PC-3 (cell line): ENCODE results near the gene IL4I1. TPM values are rescaled to one million over a fixed set of nuclear protein-coding genes. Genes with fewer than 3 reads are reported as not detected.

Source experiments
- ATAC-seq: fragments of 200-7000 bp; cut with Tn5 transposase; 2 replicates; pipeline ENCODE4 v1.9.1; 2020; ENCODE audit warnings: mild to moderate bottlenecking, moderate library complexity
- BruUV-seq: library from RNA; stranded (reverse); fragments of 400-500 nt; replicated peaks from 2 replicates; lab custom pipeline; 2021; lab: Mats Ljungman, UMichigan
- CTCF ChIA-PET: fragments of 300-600 bp; sonication (Branson Sonifier 250); formaldehyde crosslinking; loops from one replicate; lab custom pipeline; 2022; ENCODE audit warnings: antibody characterized with exemption; lab: Charles Lee
- POLR2A ChIA-PET: fragments of 300-600 bp; sonication (Branson Sonifier 250); formaldehyde crosslinking; loops from one replicate; lab custom pipeline; 2022; ENCODE audit warnings: antibody characterized with exemption; ENCODE audit not compliant: unreplicated experiment; lab: Charles Lee
- DNase-seq: peaks from one replicate; pipeline ENCODE4 v3.0.0-alpha.2; 2015
- H2AFZ ChIP-seq: fragments of 300-600 bp; sonication (generic); 2 replicates; pipeline ENCODE4 v1.6.0; 2016; ENCODE audit warnings: antibody characterized with exemption, low read length
- H3F3A ChIP-seq: fragments of 300-600 bp; sonication (generic); one replicate; pipeline ENCODE4 v1.6.0; 2017; ENCODE audit warnings: antibody characterized with exemption, low read length, control low read depth, mild to moderate bottlenecking; ENCODE audit not compliant: unreplicated experiment
- H3K27ac ChIP-seq: fragments of 300-600 bp; sonication (generic); 2 replicates; pipeline ENCODE4 v1.5.1; 2016; ENCODE audit warnings: mild to moderate bottlenecking, low read length
- H3K27me3 ChIP-seq: fragments of 300-600 bp; sonication (generic); 2 replicates; pipeline ENCODE4 v1.6.1; 2016; ENCODE audit warnings: low read length, mixed read lengths
- H3K36me3 ChIP-seq: fragments of 300-600 bp; sonication (generic); 2 replicates; pipeline ENCODE4 v1.6.1; 2016; ENCODE audit warnings: low read depth, mixed run types, low read length, mixed read lengths
- H3K4me1 ChIP-seq: fragments of 300-600 bp; sonication (generic); 2 replicates; pipeline ENCODE4 v1.5.1; 2016; ENCODE audit warnings: low read length; ENCODE audit not compliant: insufficient read depth
- H3K4me2 ChIP-seq: fragments of 300-600 bp; sonication (generic); 2 replicates; pipeline ENCODE4 v1.6.0; 2016; ENCODE audit warnings: low read length
- H3K4me3 ChIP-seq: fragments of 300-600 bp; sonication (generic); 2 replicates; pipeline ENCODE4 v1.5.1; 2016; ENCODE audit warnings: mild to moderate bottlenecking, low read length, mixed read lengths
- H3K79me2 ChIP-seq: fragments of 300-600 bp; sonication (generic); 2 replicates; pipeline ENCODE4 v1.6.1; 2017; ENCODE audit warnings: low read length, mixed read lengths
- H3K9ac ChIP-seq: fragments of 300-600 bp; sonication (generic); 2 replicates; pipeline ENCODE4 v1.6.0; 2016; ENCODE audit warnings: mild to moderate bottlenecking, low read length
- H3K9me2 ChIP-seq: fragments of 300-600 bp; sonication (generic); replicated peaks from 2 replicates; pipeline ENCODE4 v1.6.1; 2016; ENCODE audit warnings: mixed run types, low read length, mixed read lengths
- H3K9me3 ChIP-seq: fragments of 300-600 bp; sonication (generic); 2 replicates; pipeline ENCODE4 v1.6.1; 2016; ENCODE audit warnings: low read length, mixed read lengths
- H4K20me1 ChIP-seq: fragments of 300-600 bp; sonication (generic); 2 replicates; pipeline ENCODE4 v1.6.1; 2016; ENCODE audit warnings: low read length, mixed read lengths
- EZH2 ChIP-seq: fragments of 300-600 bp; sonication (generic); IDR thresholded peaks from one replicate; pipeline ENCODE4 v1.6.1; 2017; ENCODE audit warnings: antibody characterized with exemption, mild to moderate bottlenecking, low read length; ENCODE audit not compliant: unreplicated experiment
- EZH2phosphoT487 ChIP-seq: fragments of 300-600 bp; sonication (generic); IDR thresholded peaks from 2 replicates; pipeline ENCODE4 v1.6.1; 2018; ENCODE audit warnings: mild to moderate bottlenecking, antibody characterized with exemption, low read length, borderline replicate concordance
- intact Hi-C: fragments of 100-400 bp; cut with micrococcal nuclease; formaldehyde crosslinking; loops from 2 replicates; pipeline ENCODE4 v1.9.0; 2023
- total RNA-seq: library from RNA; depleted of rRNA; stranded (reverse); fragments of >200 nt; gene quantifications from 2 replicates; pipeline ENCODE4 v1.2.3, GENCODE V29; 2014
- TF ChIP-seq, protein P1 (sequence below): fragments of 300-600 bp; sonication (generic); conservative IDR thresholded peaks from 2 replicates; pipeline ENCODE4 v1.5.1; 2017; ENCODE audit warnings: antibody characterized with exemption, low read depth, mild to moderate bottlenecking, low read length

IL4I1 gene
- total RNA-seq, 1 experiment from 2014 or later = 2.2 TPM

DNA sequence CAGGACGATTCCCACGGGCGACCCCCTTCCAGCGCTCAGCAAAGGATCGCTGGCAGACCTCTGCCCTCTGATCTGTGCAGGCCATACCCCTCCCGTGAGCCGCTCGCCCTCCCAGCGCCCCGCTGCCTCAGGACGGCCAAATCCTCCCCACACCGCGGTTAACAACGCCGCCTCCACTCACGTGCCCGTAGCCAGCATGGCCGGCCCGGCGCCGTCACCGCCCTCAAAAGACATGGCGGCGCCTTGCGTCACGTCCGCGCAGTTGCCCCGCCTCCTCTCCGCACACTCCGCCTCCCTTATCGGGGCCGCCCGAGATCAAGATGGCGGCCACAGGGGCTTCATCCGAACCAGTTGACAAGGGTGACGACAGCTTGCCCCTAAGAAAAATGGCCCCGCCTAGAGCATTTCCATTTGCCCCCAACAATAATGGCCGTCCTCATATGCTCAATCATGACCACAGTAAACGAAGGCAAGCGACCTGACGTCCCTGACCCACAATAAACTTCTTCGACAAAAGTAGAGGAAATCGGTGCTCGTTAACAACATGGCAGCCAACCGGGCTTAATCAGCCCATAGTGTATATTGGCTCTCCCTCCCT lies 20.2 kb downstream of the IL4I1 start:
- H2AFZ ChIP-seq = peak overlapping the region; percentile 80
- peaks cover 26% of the 10 kb centered on the region for H3K4me1 ChIP-seq
- H3F3A ChIP-seq = no peaks in the 10 kb centered on the region
- H3K4me3 ChIP-seq = peak overlapping the region; percentile 93
- H3K27ac ChIP-seq = peak overlapping the region; percentile 91
- H4K20me1 ChIP-seq = no peaks in the 10 kb centered on the region
- H3K9me2 ChIP-seq = no peaks in the 10 kb centered on the region
- ChIA-PET CTCF (interaction anchor here (0.9 kb wide), 1 partner anchor 11 kb away, joined by 3 read pairs; no protein-coding TSS in a partner anchor), POLR2A (interaction anchor here (0.6 kb wide), 1 partner anchor 36 kb away, joined by 31 read pairs; no protein-coding TSS in a partner anchor)
- intact Hi-C loops = loop anchor here (1.0 to 5.0 kb wide), 3 partner anchors 7 to 199 kb away; partner anchors contain the start of gene PRMT1
- H3K4me2 ChIP-seq = peak overlapping the region; percentile 98
- TF ChIP-seq EZH2 (no peak), EZH2phosphoT487 (no peak)
- TF ChIP-seq, protein P1, sequence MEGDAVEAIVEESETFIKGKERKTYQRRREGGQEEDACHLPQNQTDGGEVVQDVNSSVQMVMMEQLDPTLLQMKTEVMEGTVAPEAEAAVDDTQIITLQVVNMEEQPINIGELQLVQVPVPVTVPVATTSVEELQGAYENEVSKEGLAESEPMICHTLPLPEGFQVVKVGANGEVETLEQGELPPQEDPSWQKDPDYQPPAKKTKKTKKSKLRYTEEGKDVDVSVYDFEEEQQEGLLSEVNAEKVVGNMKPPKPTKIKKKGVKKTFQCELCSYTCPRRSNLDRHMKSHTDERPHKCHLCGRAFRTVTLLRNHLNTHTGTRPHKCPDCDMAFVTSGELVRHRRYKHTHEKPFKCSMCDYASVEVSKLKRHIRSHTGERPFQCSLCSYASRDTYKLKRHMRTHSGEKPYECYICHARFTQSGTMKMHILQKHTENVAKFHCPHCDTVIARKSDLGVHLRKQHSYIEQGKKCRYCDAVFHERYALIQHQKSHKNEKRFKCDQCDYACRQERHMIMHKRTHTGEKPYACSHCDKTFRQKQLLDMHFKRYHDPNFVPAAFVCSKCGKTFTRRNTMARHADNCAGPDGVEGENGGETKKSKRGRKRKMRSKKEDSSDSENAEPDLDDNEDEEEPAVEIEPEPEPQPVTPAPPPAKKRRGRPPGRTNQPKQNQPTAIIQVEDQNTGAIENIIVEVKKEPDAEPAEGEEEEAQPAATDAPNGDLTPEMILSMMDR = no peak
- DNase-seq = peak; percentile 99
- H3K36me3 ChIP-seq = peaks cover 10% of the 10 kb centered on the region; the same call in 1 of the 2 replicates
- peak overlapping the region; percentile 98 for H3K9ac ChIP-seq
- no peaks in the 10 kb centered on the region for H3K27me3 ChIP-seq
- BruUV-seq = no TSS peak
- no peaks in the 10 kb centered on the region for H3K9me3 ChIP-seq
- peaks cover 41% of the 10 kb centered on the region for H3K79me2 ChIP-seq
- ATAC-seq = peak; percentile 56

DNA sequence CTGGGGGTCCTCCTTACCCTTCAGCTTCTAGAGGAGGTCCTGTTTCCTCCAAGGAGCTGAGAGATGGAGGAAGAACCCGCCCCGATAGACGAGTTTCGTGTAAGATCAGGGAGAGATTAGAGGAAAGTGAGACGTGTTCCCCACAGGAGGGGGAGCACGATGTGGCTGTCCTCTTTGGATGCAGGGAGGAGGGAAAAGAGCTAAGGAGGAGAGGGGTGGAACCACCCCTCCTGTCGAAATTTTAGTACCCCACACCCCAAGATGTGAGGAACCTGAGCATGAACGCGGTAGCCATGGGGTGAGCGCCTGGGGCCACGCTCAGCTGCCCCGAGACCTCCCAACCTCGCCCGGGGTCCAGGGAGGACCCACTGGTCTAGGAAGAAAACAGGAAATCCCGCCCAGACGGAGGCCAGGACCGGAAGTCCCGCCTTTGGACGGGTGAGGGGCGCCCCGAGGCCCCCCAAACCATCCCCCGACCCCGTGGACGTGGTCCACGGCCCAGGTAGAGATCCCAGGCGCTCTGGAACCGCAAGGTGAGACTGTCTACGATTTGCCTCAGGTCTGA lies 20.7 kb downstream of the IL4I1 start:
- ChIA-PET POLR2A (interaction anchor here (0.6 kb wide), 1 partner anchor 36 kb away, joined by 31 read pairs; no protein-coding TSS in a partner anchor), CTCF (no interaction called here)
- Histone ChIP-seq H3K27ac (peak overlapping the region; percentile 91), H3K79me2 (peaks cover 41% of the 10 kb centered on the region), H2AFZ (peak overlapping the region; percentile 80), H3F3A (no peaks in the 10 kb centered on the region), H4K20me1 (no peaks in the 10 kb centered on the region), H3K4me3 (peak overlapping the region; percentile 93), H3K9me2 (no peaks in the 10 kb centered on the region), H3K4me1 (peaks cover 26% of the 10 kb centered on the region), H3K9me3 (no peaks in the 10 kb centered on the region), H3K4me2 (peak overlapping the region; percentile 98), H3K9ac (peak overlapping the region; percentile 98), H3K27me3 (no peaks in the 10 kb centered on the region), H3K36me3 (0 out of 2 replicates have a peak, but pooled peaks cover 12% of the 10 kb centered on the region)
- intact Hi-C loops = loop anchor here (5.0 kb wide), 1 partner anchor 199 kb away; the partner anchor contains the start of gene PRMT1
- BruUV-seq = no TSS peak
- ATAC-seq (0 out of 2 replicates have a peak, but pooled peaks have one; percentile 6), DNase-seq (peak; percentile 34)
- no peak for TF ChIP-seq EZH2
- TF ChIP-seq, protein P1 = no peak
- TF ChIP-seq EZH2phosphoT487 = no peak
